Smooth muscle cell (in vitro differentiated cells): ENCODE data around the gene AKIRIN2. TPM values are rescaled to one million over a fixed set of nuclear protein-coding genes. Genes with fewer than 3 reads are reported as not detected.

Source experiments
- DNase-seq: peaks from one replicate; lab custom pipeline; 2025; ENCODE audit not compliant: unreplicated experiment; lab: John Stamatoyannopoulos, UW
- H2AFZ ChIP-seq: fragments of 200-600 bp; sonication (generic); 2 replicates; pipeline ENCODE4 v1.6.0; 2016; ENCODE audit warnings: antibody characterized with exemption, low read depth, mild to moderate bottlenecking
- H3F3A ChIP-seq: fragments of 200-600 bp; sonication (generic); 2 replicates; pipeline ENCODE4 v1.6.0; 2017; ENCODE audit warnings: antibody characterized with exemption, low read depth
- H3K27ac ChIP-seq: fragments of 200-600 bp; sonication (generic); 2 replicates; pipeline ENCODE4 v1.5.1; 2016; ENCODE audit warnings: low read depth, mild to moderate bottlenecking
- H3K27me3 ChIP-seq: fragments of 200-600 bp; sonication (generic); 2 replicates; pipeline ENCODE4 v1.6.1; 2016; ENCODE audit warnings: low read depth, mild to moderate bottlenecking
- H3K36me3 ChIP-seq: fragments of 200-600 bp; sonication (generic); 2 replicates; pipeline ENCODE4 v1.5.1; 2016; ENCODE audit warnings: low read depth
- H3K4me1 ChIP-seq: fragments of 200-600 bp; sonication (generic); 2 replicates; pipeline ENCODE4 v1.5.1; 2016; ENCODE audit warnings: low read depth
- H3K4me2 ChIP-seq: fragments of 200-600 bp; sonication (generic); 2 replicates; pipeline ENCODE4 v1.6.0; 2016; ENCODE audit warnings: mild to moderate bottlenecking
- H3K4me3 ChIP-seq: fragments of 200-600 bp; sonication (generic); 2 replicates; pipeline ENCODE4 v1.5.1; 2016; ENCODE audit warnings: mild to moderate bottlenecking
- H3K79me2 ChIP-seq: fragments of 200-600 bp; sonication (generic); 2 replicates; pipeline ENCODE4 v1.6.0; 2016; ENCODE audit warnings: low read depth, mild to moderate bottlenecking
- H3K9ac ChIP-seq: fragments of 200-600 bp; sonication (generic); 2 replicates; pipeline ENCODE4 v1.6.0; 2016; ENCODE audit warnings: low read depth
- H3K9me3 ChIP-seq: fragments of 200-600 bp; sonication (generic); replicated peaks from 2 replicates; pipeline ENCODE4 v1.5.1; 2016; ENCODE audit warnings: low read depth
- H4K20me1 ChIP-seq: fragments of 200-600 bp; sonication (generic); 2 replicates; pipeline ENCODE4 v1.6.0; 2016; ENCODE audit warnings: low read depth
- WGBS: methylation state at CpG from one replicate; pipeline ENCODE4 v1.1.7; 2016; ENCODE audit warnings: low lambda C conversion rate; 5-methylcytosine and 5-hydroxymethylcytosine counted together
- polyA plus RNA-seq: library from polyadenylated mRNA; unstranded; fragments of >200 nt; fragmentation: Nextera tagmentation; extraction: Ambion mirVana; gene quantifications from 2 replicates; pipeline ENCODE4 v1.2.1, GENCODE V29; 2016
- total RNA-seq: library from RNA; depleted of rRNA; stranded (reverse); fragments of >200 nt; gene quantifications from 2 replicates; pipeline ENCODE4 v1.2.3, GENCODE V29; 2014
- TF ChIP-seq, protein P1 (sequence below): fragments of 200-600 bp; sonication (generic); IDR thresholded peaks from 2 replicates; pipeline ENCODE4 v1.5.1; 2017; ENCODE audit warnings: borderline replicate concordance, mild to moderate bottlenecking, antibody characterized with exemption; ENCODE audit not compliant: insufficient read depth, poor library complexity, severe bottlenecking

Gene AKIRIN2
- total and polyA plus RNA-seq, 2 experiments from 2014 or later: 29.6 to 60.3 TPM

DNA sequence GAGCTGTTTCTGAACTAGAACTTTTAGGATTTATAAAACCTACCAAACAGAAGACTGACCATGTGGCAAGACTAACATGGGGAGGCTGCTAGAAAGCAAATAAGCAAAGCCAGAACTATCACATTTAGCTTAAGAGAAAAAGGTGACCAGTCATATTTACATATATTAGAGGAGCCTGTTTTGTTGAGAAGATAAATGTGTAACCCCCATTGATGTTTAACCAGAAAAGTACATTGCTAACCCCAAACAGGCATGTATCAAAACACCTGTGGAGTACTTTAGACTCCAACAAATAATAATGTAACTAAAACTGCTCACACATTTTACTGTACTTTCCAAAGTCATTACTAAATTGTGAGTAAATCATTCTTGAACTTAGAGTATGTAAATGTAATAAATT lies 35.0 kb downstream of the AKIRIN2 start:
- no peaks in the 10 kb centered on the region for H3K79me2 ChIP-seq
- TF ChIP-seq, protein P1, sequence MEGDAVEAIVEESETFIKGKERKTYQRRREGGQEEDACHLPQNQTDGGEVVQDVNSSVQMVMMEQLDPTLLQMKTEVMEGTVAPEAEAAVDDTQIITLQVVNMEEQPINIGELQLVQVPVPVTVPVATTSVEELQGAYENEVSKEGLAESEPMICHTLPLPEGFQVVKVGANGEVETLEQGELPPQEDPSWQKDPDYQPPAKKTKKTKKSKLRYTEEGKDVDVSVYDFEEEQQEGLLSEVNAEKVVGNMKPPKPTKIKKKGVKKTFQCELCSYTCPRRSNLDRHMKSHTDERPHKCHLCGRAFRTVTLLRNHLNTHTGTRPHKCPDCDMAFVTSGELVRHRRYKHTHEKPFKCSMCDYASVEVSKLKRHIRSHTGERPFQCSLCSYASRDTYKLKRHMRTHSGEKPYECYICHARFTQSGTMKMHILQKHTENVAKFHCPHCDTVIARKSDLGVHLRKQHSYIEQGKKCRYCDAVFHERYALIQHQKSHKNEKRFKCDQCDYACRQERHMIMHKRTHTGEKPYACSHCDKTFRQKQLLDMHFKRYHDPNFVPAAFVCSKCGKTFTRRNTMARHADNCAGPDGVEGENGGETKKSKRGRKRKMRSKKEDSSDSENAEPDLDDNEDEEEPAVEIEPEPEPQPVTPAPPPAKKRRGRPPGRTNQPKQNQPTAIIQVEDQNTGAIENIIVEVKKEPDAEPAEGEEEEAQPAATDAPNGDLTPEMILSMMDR: no peak
- no peak overlapping the region for H2AFZ ChIP-seq
- H3K36me3 ChIP-seq: no peaks in the 10 kb centered on the region
- no peaks in the 10 kb centered on the region for H3K27me3 ChIP-seq
- no peak overlapping the region for H3K4me2 ChIP-seq
- H3K4me3 ChIP-seq: no peak overlapping the region
- H3K9me3 ChIP-seq: no peaks in the 10 kb centered on the region
- no peaks in the 10 kb centered on the region for H4K20me1 ChIP-seq
- no peak overlapping the region for H3K27ac ChIP-seq
- H3F3A ChIP-seq: no peaks in the 10 kb centered on the region
- H3K4me1 ChIP-seq: no peaks in the 10 kb centered on the region
- H3K9ac ChIP-seq: no peak overlapping the region
- DNase-seq: no peak

DNA sequence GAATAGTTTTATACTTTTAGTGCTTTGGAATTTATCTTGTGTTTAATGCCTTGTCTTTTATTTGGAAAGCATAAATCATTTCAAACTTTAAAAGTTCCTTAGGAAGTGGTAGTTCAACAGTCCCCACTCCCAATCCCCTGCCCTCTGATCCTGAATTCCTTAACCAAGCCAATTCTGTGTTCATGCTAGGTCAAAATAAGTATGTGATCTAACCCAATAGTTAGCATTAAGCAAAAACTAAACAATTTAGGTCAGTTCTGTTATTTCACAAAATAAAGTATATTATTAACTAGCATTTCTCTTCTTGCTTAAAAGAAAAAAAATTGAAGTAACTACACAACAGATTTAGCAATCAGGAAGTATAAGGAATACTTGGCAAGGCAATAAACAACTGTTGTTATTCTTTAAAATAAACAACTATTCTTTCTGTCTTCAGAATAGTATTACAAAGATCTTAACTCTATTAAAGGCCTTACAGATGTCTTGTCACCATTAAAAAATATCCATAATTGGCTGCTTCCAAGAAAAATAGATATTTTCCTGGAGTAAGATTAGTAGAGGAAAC lies 37.0 kb downstream of the AKIRIN2 start:
- TF ChIP-seq, protein P1: no peak
- no peaks in the 10 kb centered on the region for H3F3A ChIP-seq
- no peak overlapping the region for H3K9ac ChIP-seq
- DNase-seq: no peak
- no peaks in the 10 kb centered on the region for H3K36me3 ChIP-seq
- no peak overlapping the region for H3K27ac ChIP-seq
- H3K79me2 ChIP-seq: no peaks in the 10 kb centered on the region
- H2AFZ ChIP-seq: no peak overlapping the region
- peak overlapping the region; percentile 51 for H3K4me2 ChIP-seq
- no peaks in the 10 kb centered on the region for H4K20me1 ChIP-seq
- no peak overlapping the region for H3K4me3 ChIP-seq
- no peaks in the 10 kb centered on the region for H3K27me3 ChIP-seq
- H3K9me3 ChIP-seq: no peaks in the 10 kb centered on the region
- H3K4me1 ChIP-seq: no peaks in the 10 kb centered on the region

- no peaks in the 10 kb centered on the region for H3K9me3 ChIP-seq
- WGBS: 31% methylated on average over 2 of the region's 2 CpGs
- no peaks in the 10 kb centered on the region for H3K4me1 ChIP-seq
- H3K4me2 ChIP-seq: peak overlapping the region; percentile 51
- H3K9ac ChIP-seq: no peak overlapping the region
- no peak for DNase-seq
- TF ChIP-seq, protein P1: no peak
- H3K36me3 ChIP-seq: no peaks in the 10 kb centered on the region
- no peaks in the 10 kb centered on the region for H3F3A ChIP-seq
- H3K79me2 ChIP-seq: no peaks in the 10 kb centered on the region
- peak overlapping the region; percentile 58 for H3K27ac ChIP-seq
- H3K27me3 ChIP-seq: no peaks in the 10 kb centered on the region
- no peak overlapping the region for H2AFZ ChIP-seq
- no peaks in the 10 kb centered on the region for H4K20me1 ChIP-seq
- H3K4me3 ChIP-seq: no peak overlapping the region
Measured at GRCh38 chr6:87663434-87663833, 38.6 kb downstream of the AKIRIN2 start.

DNA sequence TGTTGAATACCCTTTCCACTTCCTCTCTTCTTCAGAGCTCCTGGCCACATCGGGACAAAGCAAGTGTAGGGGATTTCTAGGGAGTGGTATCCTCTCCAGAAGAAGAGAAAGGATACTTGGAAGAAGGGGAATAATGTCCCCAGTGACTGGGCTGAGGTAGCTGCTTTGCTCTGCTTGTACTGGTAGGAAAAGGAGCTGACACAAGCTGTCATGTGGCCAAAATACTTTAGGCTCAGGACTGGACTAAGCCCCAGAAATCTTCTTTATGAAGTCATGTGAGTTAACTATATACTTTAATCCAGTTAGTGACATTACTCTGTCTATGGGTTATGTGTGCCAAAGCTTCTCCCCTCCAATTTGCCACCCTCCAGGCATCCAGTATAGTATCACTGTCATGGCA lies 40.5 kb downstream of the AKIRIN2 start:
- H3F3A ChIP-seq: no peaks in the 10 kb centered on the region
- H3K27me3 ChIP-seq: no peaks in the 10 kb centered on the region
- no peak overlapping the region for H3K4me2 ChIP-seq
- no peaks in the 10 kb centered on the region for H3K36me3 ChIP-seq
- no peak for DNase-seq
- H3K9me3 ChIP-seq: no peaks in the 10 kb centered on the region
- TF ChIP-seq, protein P1: no peak
- H3K9ac ChIP-seq: no peak overlapping the region
- no peak overlapping the region for H3K4me3 ChIP-seq
- H3K79me2 ChIP-seq: no peaks in the 10 kb centered on the region
- no peak overlapping the region for H3K27ac ChIP-seq
- H4K20me1 ChIP-seq: no peaks in the 10 kb centered on the region
- no peaks in the 10 kb centered on the region for H3K4me1 ChIP-seq
- WGBS: 96% methylated on average over 1 of the region's 1 CpG
- H2AFZ ChIP-seq: no peak overlapping the region
